A673 (cell line): Measurements from ENCODE around the gene SPAG16.
"Not testable (repeated sequence)": the region's sequence is repeated elsewhere in the genome, so short reads cannot be mapped to it uniquely, and the experiment has no call there.

Source experiments
- CTCF ChIP-seq: fragments of 300-800, 200-600 bp; sonication (generic); conservative IDR thresholded peaks from 2 replicates; pipeline ENCODE4 v1.5.1; 2017; ENCODE audit warnings: low read depth, mild to moderate bottlenecking, antibody characterized with exemption, low read length, moderate library complexity, mixed read lengths
- EZH2 ChIP-seq: fragments of 200-600 bp; sonication (generic); IDR thresholded peaks from 2 replicates; pipeline ENCODE4 v1.6.1; 2017; ENCODE audit warnings: borderline replicate concordance, low read depth, mild to moderate bottlenecking, mixed read lengths, antibody characterized with exemption, low read length; ENCODE audit not compliant: poor library complexity, severe bottlenecking

DNA sequence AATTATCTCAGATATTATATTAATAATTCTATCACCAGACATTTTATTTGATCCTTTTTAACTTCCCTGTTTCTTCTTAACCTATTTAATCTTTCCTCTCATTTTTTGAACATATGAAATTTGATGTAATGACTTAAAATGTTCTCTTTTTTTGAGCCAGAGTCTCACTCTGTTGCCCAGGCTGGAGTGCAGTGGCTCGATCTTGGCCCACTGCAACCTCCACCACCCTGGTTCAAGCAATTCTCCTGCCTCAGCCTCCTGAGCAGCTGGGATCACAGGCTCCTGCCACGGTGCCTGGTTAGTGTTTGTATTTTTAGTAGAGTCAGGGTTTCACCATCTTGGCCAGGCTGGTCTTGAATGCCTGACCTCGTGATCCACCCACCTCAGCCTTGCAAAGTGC, 404.6 kb downstream of the SPAG16 start:
- not testable (repeated sequence) for TF ChIP-seq CTCF, EZH2
